Peyer's patch (tissue), 4 donors: ENCODE measurements around the gene CRADD.

Experiments used
- POLR2A ChIP-seq, 2 donors: fragments of 450-650 bp; IDR thresholded peaks; one replicate each; pipeline ENCODE4 v1.5.1; 2017; ENCODE audit warnings: antibody characterized with exemption in 2 of 2, mild to moderate bottlenecking in 2 of 2, moderate library complexity in 2 of 2
- TF ChIP-seq, protein P1 (sequence below), 6 experiments: fragments of 450-650 bp in 4 of 6; fragments of 200-600 bp in 2 of 6; sonication (generic) in 1 of 6; IDR thresholded peaks; one replicate each; pipeline ENCODE4 v1.5.1; 2017 to 2019; ENCODE audit warnings: antibody characterized with exemption in 6 of 6, mild to moderate bottlenecking in 3 of 6, moderate library complexity in 1 of 6

DNA sequence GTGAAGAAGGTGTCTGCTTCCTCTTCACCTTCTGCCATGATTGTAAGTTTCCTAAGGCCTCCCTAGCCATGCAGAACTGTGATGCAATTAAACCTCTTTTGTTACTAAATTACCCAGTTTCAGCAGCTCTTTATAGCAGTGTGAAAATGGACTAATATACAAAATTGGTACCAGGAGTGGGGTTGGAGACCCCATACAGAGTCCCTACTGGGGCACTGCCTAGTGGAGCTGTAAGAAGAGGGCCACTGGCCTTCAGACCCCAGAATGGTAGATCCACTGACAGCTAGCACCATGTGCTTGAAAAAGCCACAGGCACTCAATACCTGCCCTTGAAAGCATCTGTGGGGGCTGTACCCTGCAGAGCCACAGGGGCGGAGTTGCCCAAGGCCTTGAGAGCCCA lies 44.8 kb upstream of the CRADD start:
- TF ChIP-seq, protein P1, sequence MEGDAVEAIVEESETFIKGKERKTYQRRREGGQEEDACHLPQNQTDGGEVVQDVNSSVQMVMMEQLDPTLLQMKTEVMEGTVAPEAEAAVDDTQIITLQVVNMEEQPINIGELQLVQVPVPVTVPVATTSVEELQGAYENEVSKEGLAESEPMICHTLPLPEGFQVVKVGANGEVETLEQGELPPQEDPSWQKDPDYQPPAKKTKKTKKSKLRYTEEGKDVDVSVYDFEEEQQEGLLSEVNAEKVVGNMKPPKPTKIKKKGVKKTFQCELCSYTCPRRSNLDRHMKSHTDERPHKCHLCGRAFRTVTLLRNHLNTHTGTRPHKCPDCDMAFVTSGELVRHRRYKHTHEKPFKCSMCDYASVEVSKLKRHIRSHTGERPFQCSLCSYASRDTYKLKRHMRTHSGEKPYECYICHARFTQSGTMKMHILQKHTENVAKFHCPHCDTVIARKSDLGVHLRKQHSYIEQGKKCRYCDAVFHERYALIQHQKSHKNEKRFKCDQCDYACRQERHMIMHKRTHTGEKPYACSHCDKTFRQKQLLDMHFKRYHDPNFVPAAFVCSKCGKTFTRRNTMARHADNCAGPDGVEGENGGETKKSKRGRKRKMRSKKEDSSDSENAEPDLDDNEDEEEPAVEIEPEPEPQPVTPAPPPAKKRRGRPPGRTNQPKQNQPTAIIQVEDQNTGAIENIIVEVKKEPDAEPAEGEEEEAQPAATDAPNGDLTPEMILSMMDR (IDR thresholded peaks at IDR 0.05) = no peak
- no peak for TF ChIP-seq POLR2A (IDR thresholded peaks at IDR 0.05)
